Eye (tissue), 1 donor: ENCODE results near the gene TMEM132E.

Experiments used
- DNase-seq: peaks from one replicate; pipeline ENCODE4 v3.0.0-alpha.2; 2015

The TMEM132E gene

DNA sequence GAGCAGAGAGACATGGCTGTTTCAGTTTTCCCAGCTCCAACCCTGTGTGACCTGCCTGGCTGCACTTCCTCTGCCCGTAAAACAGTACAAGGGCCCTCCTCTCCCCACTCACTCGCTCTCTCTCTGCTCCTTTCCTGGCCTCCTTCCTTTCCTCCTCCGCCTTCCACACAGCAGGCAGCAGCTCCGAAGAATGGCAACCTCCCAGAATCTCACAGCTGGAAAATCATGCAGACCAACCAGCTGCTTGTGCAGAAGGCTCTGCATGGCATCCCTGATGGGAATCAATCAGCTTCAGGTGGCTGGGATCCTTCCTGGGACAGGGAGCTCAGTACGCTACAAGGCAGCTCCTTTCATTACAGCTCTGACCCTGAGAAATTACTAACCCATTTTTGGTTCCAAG is 27.4 kb downstream of the TMEM132E start:
- no peak for DNase-seq

DNA sequence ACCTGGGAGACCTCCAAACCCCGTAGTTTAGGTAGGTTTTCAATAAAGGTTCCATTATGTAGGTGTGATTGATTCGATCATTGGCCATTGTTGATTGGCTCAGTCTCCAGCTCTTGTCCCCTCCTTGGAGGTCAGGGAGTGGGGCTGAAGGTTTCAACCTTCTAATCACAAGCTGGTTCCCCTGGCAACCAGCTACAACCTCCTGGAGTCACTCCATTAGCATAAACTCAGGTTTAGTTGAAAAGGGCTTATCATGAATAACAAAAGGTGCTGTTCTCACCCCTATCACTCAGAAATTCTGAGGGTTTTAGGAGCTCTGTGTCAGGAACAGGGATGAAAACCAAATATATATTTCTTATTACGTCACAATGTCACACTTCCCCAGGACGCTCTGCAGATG is 28.5 kb downstream of the TMEM132E start:
- DNase-seq = no peak

DNA sequence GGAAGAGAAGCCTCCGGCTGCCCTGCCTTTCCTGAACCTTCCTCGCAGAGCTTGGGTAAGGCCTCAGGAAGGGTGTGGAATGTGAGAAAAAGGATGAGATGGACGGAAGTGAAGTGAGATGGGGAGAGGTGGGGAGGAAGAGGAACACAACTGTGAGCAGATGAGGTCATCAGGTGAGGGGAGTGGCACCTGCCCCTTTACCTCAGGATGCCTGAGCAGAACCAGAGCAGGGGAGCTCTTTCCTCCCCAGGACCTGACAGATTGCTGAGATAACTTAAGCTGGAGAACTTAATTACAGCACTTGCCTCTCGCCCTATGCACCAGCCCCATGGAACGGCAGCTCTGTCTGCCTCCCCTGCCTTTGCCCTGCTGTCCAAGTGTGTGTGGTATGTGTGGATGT is 29.8 kb downstream of the TMEM132E start:
- no peak for DNase-seq

DNA sequence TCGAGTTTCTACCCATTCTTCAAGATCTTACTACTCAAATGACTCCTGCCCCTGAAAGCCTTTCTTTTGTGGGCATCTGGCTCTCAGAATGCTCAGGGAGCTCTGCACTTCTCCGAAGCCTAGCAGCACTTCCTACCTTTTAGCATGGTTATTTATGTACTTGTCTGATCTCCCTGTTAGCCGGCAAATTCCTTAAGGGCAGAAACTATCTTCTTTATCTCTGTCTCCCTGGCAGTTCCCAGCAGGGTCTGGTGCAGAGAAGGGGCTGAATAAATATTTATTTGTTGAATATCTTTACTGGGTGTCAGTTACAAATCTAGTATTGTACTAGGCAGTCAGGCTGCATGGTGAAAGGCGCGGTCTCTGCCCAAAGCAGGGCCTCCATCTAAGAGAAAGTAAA is 30.7 kb downstream of the TMEM132E start:
- DNase-seq = no peak

DNA sequence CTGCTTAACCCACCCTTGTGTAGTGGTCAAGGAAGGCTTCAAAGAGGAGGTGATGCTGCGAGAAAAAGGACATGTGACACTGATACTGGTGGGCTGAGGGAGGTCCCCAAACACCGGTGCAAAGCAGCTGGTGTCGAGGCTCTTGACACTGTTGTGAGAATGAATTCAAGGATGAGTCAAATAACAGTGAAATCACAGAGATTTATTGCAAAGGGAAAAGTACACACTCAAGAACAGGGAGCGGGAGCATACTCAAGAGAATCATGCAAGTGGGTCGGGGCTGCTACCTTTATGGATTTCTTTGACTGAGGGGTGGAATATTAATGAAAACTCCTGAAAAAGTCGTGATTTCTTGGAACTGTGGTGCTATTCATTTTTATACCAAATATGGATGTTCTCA is 31.1 kb downstream of the TMEM132E start:
- no peak for DNase-seq

GRCh38 chr17:34613064-34614019 is 34.0 kb downstream of the TMEM132E start:
- peak; percentile 82 for DNase-seq

- DNase-seq = no peak
These were observed 35.3 kb downstream of the TMEM132E start for GRCh38 chr17:34614698-34615097.

DNA sequence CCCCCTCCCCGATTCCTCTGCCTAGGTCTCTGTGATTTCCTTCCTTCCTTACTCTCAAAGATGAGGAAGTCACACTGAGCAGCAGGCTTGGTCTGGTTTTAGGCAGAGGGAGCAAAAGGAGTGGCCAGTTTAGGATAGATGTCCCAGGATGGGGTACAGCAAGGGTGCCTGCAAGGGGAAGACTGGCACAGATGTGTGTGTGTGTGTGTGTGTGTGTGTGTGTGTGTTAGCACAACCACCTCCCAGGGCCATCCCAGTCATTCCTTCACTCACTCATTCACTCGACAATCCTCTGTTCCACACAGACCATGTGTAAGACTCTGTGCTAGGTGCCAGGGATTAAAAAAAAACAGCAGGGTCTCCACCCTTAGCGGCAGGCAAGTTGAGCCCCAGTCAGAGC is 35.9 kb downstream of the TMEM132E start:
- DNase-seq = no peak

DNA sequence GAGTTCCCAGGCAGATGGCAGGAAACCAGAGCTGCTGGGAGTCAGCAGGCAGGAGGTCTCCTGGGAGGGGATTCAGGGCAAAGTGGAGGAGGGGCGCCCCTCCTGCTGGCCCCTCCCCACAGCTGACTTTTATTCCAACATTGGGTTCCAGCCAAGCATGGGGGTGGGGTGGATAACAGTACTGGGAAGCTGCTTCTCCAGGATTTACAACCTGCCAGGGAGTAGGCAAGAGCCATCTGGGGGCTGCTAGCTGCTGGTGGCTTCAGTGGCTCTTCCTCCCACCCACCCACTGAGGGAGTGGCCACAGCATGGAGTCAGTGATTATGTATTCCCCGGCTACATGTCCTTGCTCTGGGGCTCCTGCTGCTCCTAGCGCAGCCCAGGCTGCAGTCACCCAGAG is 36.8 kb downstream of the TMEM132E start:
- DNase-seq = peak; percentile 86

DNA sequence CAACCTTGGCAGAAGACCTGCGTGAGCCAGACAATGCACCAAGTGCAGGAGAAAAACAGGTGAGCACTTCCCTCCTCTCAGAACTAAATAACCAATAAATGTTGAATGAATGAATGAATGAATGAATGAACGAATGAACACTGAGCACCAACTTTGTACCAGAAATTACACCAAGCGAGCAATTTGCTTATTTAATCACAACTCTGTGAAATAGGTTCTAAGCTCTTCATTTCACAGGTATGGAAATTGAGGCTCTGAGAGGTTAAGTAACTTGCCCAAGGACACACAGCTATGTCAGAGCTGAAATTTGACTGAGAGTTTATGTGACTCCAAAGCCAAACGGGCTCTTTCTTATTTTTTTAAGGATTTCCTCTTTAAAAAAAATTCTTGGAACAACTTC is 38.0 kb downstream of the TMEM132E start:
- no peak for DNase-seq

- DNase-seq = no peak
These were observed 40.4 kb downstream of the TMEM132E start for GRCh38 chr17:34619687-34620217.

GRCh38 chr17:34620458-34620857 is 41.1 kb downstream of the TMEM132E start:
- DNase-seq = no peak

DNA sequence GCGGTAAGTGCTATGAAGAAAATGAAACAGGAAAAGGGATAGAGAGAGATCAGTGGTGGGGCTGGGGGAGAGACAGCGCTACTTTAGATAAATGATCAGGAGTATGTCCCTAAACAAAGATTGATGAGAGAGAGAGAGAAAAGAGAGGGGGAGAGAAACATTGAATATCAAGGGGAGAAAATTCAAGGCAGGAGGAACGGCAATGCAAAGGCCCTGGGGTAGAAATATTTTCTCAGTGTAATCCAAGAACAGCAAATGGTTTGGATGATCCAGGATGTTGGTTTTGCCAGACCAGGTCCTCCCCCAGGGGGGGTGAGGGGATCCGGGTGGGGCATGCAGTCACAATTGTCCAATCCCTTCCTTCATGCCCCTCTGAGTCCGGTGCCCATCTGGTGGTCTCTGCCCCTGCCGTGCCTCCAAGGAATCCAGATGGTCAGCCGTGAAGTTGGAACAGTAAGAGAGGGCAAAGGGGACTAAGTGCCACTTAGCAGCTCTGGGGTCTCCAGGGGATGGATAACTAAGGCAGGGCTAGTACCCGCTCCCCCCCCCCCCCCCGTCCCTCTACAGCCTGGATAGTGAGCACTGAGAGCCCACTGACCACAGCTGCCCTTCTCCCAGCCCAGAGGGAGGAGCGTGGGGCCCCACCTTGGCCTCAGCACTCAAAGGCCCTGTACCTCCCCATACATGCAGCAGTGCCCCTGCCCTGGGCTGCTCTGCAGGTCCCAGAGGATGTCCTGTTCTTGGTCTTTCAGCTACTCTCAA is 43.7 kb downstream of the TMEM132E start:
- peak; percentile 77 for DNase-seq

- no peak for DNase-seq
These were observed 44.7 kb downstream of the TMEM132E start for GRCh38 chr17:34623856-34624766.

DNA sequence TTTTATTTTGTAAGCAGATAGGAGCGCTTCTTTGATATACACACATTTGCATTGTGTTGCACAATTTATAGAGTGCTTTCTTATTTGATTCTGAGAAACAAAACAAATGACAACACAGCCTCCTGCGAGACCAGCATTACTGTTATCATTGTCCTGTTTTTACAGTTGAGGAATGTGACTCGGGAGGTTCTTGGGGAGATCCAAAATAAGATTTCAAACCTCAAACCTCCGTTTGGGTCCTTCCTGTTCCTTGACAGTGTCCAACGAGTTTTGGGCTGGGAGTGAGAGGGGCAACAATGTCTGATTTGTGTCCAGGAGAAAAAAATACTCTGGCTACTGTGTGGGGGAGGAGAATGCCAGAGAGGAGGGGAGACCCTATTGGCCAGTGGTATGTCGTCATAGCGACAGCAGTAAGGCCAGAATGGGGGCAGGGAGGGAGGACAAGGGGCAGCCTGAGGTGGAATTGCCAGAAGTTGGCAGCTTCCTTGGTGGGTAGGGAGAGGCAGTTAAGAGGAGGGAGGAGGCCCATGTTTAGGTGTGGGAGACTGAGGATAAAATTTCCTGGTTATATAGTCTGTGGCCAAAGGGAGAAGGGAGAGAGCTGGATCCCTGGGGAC is 45.5 kb downstream of the TMEM132E start:
- peak; percentile 60 for DNase-seq

DNA sequence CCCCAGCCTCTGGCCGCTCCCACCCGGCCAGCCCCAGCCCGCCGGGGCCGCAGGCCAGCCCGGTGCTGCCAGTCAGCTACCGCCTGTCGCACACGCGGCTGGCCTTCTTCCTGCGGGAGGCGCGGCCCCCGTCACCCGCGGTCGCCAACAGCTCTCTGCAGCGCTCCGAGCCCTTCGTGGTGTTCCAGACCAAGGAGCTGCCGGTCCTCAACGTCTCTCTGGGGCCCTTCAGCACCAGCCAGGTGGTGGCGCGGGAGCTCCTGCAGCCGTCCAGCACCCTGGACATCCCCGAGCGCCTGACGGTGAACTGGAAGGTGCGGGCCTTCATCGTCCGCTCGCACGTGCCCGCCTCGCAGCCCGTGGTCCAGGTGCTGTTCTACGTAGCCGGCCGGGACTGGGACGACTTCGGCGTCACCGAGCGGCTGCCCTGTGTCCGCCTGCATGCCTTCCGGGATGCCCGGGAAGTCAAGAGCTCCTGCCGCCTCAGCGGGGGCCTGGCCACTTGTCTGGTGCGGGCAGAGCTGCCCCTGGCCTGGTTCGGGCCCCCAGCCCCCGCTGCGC is 46.8 kb downstream of the TMEM132E start:
- DNase-seq = peak; percentile 50

DNA sequence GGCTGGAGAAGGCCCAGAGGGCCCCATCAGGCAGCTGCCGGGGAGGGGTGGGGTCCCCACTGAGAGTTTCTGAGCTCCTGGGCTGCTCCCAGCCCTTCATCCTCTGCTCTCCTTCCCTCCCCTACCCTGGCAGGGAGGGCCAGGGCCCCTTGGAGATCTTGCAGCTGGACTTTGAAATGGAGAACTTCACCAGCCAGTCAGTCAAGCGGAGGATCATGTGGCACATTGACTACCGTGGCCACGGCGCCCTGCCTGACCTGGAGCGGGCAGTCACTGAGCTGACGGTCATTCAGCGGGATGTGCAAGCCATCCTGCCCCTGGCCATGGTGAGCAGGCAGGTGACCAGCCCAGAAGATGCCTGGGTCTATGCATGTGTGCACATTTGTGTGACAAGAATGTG is 49.5 kb downstream of the TMEM132E start:
- DNase-seq = no peak

GRCh38 chr17:34633351-34633750 is 54.0 kb downstream of the TMEM132E start:
- no peak for DNase-seq

GRCh38 chr17:34633760-34634159 is 54.4 kb downstream of the TMEM132E start:
- DNase-seq = no peak

- DNase-seq = no peak
These were observed 55.3 kb downstream of the TMEM132E start for GRCh38 chr17:34634551-34635160.

DNA sequence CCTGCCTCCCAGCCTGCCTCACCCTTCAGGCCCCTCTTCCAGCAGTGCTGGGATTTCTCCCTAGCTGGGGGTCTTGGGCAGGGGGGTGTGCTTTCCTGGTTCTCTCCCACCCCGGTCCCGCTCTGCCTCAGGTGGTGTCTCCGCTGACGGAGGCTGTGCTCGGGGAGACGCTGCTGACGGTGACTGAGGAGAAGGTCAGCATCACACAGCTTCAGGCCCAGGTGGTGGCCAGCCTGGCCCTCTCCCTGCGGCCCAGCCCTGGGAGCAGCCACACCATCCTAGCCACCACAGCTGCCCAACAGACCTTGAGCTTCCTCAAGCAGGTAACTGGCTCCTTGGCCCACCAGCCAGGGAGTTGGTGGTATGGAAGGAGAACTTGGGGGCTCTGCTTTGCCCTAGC is 56.5 kb downstream of the TMEM132E start:
- DNase-seq = no peak
